Smooth muscle cell (in vitro differentiated cells): ENCODE data around the gene NUP153. TPM values are rescaled to one million over a fixed set of nuclear protein-coding genes. Genes with fewer than 3 reads are reported as not detected.
A peak's percentile ranks its signal among the peaks of the same experiment; 100 is the strongest.

Source experiments
- DNase-seq: peaks from one replicate; lab custom pipeline; 2025; ENCODE audit not compliant: unreplicated experiment; lab: John Stamatoyannopoulos, UW
- H2AFZ ChIP-seq: fragments of 200-600 bp; sonication (generic); 2 replicates; pipeline ENCODE4 v1.6.0; 2016; ENCODE audit warnings: antibody characterized with exemption, low read depth, mild to moderate bottlenecking
- H3F3A ChIP-seq: fragments of 200-600 bp; sonication (generic); 2 replicates; pipeline ENCODE4 v1.6.0; 2017; ENCODE audit warnings: antibody characterized with exemption, low read depth
- H3K27ac ChIP-seq: fragments of 200-600 bp; sonication (generic); 2 replicates; pipeline ENCODE4 v1.5.1; 2016; ENCODE audit warnings: low read depth, mild to moderate bottlenecking
- H3K27me3 ChIP-seq: fragments of 200-600 bp; sonication (generic); 2 replicates; pipeline ENCODE4 v1.6.1; 2016; ENCODE audit warnings: low read depth, mild to moderate bottlenecking
- H3K36me3 ChIP-seq: fragments of 200-600 bp; sonication (generic); 2 replicates; pipeline ENCODE4 v1.5.1; 2016; ENCODE audit warnings: low read depth
- H3K4me1 ChIP-seq: fragments of 200-600 bp; sonication (generic); 2 replicates; pipeline ENCODE4 v1.5.1; 2016; ENCODE audit warnings: low read depth
- H3K4me2 ChIP-seq: fragments of 200-600 bp; sonication (generic); 2 replicates; pipeline ENCODE4 v1.6.0; 2016; ENCODE audit warnings: mild to moderate bottlenecking
- H3K4me3 ChIP-seq: fragments of 200-600 bp; sonication (generic); 2 replicates; pipeline ENCODE4 v1.5.1; 2016; ENCODE audit warnings: mild to moderate bottlenecking
- H3K79me2 ChIP-seq: fragments of 200-600 bp; sonication (generic); 2 replicates; pipeline ENCODE4 v1.6.0; 2016; ENCODE audit warnings: low read depth, mild to moderate bottlenecking
- H3K9ac ChIP-seq: fragments of 200-600 bp; sonication (generic); 2 replicates; pipeline ENCODE4 v1.6.0; 2016; ENCODE audit warnings: low read depth
- H3K9me3 ChIP-seq: fragments of 200-600 bp; sonication (generic); replicated peaks from 2 replicates; pipeline ENCODE4 v1.5.1; 2016; ENCODE audit warnings: low read depth
- H4K20me1 ChIP-seq: fragments of 200-600 bp; sonication (generic); 2 replicates; pipeline ENCODE4 v1.6.0; 2016; ENCODE audit warnings: low read depth
- WGBS: methylation state at CpG from one replicate; pipeline ENCODE4 v1.1.7; 2016; ENCODE audit warnings: low lambda C conversion rate; 5-methylcytosine and 5-hydroxymethylcytosine counted together
- polyA plus RNA-seq: library from polyadenylated mRNA; unstranded; fragments of >200 nt; fragmentation: Nextera tagmentation; extraction: Ambion mirVana; gene quantifications from 2 replicates; pipeline ENCODE4 v1.2.1, GENCODE V29; 2016
- total RNA-seq: library from RNA; depleted of rRNA; stranded (reverse); fragments of >200 nt; gene quantifications from 2 replicates; pipeline ENCODE4 v1.2.3, GENCODE V29; 2014
- TF ChIP-seq, protein P1 (sequence below): fragments of 200-600 bp; sonication (generic); IDR thresholded peaks from 2 replicates; pipeline ENCODE4 v1.5.1; 2017; ENCODE audit warnings: borderline replicate concordance, mild to moderate bottlenecking, antibody characterized with exemption; ENCODE audit not compliant: insufficient read depth, poor library complexity, severe bottlenecking

NUP153 gene
- total and polyA plus RNA-seq, 2 experiments from 2014 or later = 9.7 to 39.4 TPM

- H3K4me2 ChIP-seq = no peak overlapping the region
- no peak overlapping the region for H3K27ac ChIP-seq
- no peaks in the 10 kb centered on the region for H3K9me3 ChIP-seq
- H3F3A ChIP-seq = peaks cover 9% of the 10 kb centered on the region
- no peaks in the 10 kb centered on the region for H4K20me1 ChIP-seq
- no peaks in the 10 kb centered on the region for H3K4me1 ChIP-seq
- no peak overlapping the region for H3K4me3 ChIP-seq
- no peak for DNase-seq
- no peaks in the 10 kb centered on the region for H3K79me2 ChIP-seq
- TF ChIP-seq, protein P1, sequence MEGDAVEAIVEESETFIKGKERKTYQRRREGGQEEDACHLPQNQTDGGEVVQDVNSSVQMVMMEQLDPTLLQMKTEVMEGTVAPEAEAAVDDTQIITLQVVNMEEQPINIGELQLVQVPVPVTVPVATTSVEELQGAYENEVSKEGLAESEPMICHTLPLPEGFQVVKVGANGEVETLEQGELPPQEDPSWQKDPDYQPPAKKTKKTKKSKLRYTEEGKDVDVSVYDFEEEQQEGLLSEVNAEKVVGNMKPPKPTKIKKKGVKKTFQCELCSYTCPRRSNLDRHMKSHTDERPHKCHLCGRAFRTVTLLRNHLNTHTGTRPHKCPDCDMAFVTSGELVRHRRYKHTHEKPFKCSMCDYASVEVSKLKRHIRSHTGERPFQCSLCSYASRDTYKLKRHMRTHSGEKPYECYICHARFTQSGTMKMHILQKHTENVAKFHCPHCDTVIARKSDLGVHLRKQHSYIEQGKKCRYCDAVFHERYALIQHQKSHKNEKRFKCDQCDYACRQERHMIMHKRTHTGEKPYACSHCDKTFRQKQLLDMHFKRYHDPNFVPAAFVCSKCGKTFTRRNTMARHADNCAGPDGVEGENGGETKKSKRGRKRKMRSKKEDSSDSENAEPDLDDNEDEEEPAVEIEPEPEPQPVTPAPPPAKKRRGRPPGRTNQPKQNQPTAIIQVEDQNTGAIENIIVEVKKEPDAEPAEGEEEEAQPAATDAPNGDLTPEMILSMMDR = no peak
- H3K27me3 ChIP-seq = no peaks in the 10 kb centered on the region
- 66% methylated on average over 3 of the region's 3 CpGs for WGBS
- no peak overlapping the region for H3K9ac ChIP-seq
- no peaks in the 10 kb centered on the region for H3K36me3 ChIP-seq
- no peak overlapping the region for H2AFZ ChIP-seq
Observed at GRCh38 chr6:17719323-17720041, 12.8 kb upstream of the NUP153 start.

DNA sequence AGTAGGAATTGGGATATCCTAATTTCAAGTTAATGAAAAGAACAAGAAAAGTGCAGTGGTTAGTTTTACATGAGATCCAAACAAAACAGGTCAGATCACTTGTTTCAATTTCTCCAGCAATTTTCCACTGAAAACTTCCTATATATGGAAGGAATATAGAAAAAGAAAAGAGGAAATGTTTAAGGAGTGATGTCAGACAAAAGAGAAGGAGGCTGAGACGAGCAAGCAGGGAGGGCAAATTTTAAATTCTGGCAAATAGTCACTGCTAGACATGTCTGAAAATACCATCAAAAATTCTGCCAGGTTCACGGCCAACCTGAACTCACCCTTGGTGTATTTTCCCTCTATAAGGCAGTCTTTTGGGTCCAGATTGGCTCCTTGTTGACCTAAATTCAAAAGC lies 9.5 kb upstream of the NUP153 start:
- Histone ChIP-seq H2AFZ (peak overlapping the region; percentile 8), H3K9ac (no peak overlapping the region), H3K4me1 (no peaks in the 10 kb centered on the region)

DNA sequence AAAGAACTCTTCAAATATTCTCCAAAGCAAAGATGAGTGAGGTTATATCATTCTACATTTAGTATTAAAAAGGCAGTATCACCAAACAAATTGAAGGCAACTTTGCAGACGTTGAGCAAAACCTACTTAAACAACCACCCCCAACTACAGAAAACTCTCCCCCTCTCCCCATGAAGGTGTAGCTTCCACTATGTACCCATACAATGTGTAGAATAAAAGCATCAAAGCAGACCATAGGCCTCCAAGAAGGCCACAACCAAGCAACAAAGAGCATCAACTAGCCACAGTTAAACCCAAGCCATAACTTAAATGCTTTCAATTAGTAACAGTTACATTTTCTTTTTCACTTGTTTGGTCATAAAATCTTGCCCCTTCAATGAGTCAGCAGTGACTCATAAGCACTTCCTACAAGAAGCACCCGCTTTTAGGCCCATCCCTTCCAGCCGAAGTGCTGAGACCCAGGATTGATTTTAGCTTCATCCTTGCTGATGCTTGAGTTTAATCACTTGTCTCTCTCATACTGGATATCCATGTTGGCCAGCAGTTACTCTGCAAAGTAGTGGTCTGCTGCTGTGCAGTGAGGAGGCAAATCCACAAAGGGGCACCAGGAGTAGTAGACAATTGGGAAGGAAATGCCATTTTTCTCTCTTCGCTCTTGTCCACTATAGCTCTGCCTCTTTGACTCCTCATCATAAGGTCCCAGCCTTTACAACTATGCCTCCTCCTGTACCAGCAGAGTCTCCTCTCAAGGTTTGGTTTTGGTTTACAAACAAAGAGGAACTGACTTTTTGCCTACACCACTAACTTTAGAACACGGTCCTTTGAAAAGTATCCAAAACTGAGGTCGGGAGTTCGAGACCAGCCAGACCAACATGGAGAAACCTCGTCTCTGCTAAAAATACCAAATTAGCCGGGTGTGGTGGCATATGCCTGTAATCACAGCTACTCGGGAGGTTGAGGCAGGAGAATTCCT lies 8.4 kb upstream of the NUP153 start:
- Histone ChIP-seq H3K9ac (no peak overlapping the region), H3K4me2 (peak overlapping the region; percentile 67), H4K20me1 (no peaks in the 10 kb centered on the region), H3K36me3 (no peaks in the 10 kb centered on the region), H3K79me2 (no peaks in the 10 kb centered on the region), H2AFZ (peak overlapping the region; percentile 31), H3K27ac (peak overlapping the region; percentile 74), H3K27me3 (no peaks in the 10 kb centered on the region), H3K4me3 (no peak overlapping the region), H3K4me1 (no peaks in the 10 kb centered on the region), H3K9me3 (no peaks in the 10 kb centered on the region), H3F3A (peaks cover 14% of the 10 kb centered on the region)
- TF ChIP-seq, protein P1 = no peak
- no peak for DNase-seq
- 61% methylated on average over 10 of the region's 10 CpGs for WGBS

More for the DNA sequence above, 9.5 kb upstream of the NUP153 start:
- Histone ChIP-seq H3K4me2 (no peak overlapping the region), H3F3A (peaks cover 14% of the 10 kb centered on the region), H3K27ac (no peak overlapping the region), H3K27me3 (no peaks in the 10 kb centered on the region), H4K20me1 (no peaks in the 10 kb centered on the region), H3K9me3 (no peaks in the 10 kb centered on the region), H3K4me3 (no peak overlapping the region), H3K79me2 (no peaks in the 10 kb centered on the region), H3K36me3 (no peaks in the 10 kb centered on the region)
- DNase-seq = no peak
- TF ChIP-seq, protein P1 = no peak
- 46% methylated on average over 2 of the region's 2 CpGs for WGBS
